Skeletal muscle cell (primary cell): ENCODE measurements around the gene TMEM273.

ENCODE experiments used
- DNase-seq: peaks from one replicate; pipeline ENCODE4 v3.0.0-alpha.2; 2010; ENCODE audit warnings: low read depth
- H3K4me3 ChIP-seq: 2 replicates; pipeline ENCODE4 v1.5.1; 2011; ENCODE audit warnings: low read depth, mild to moderate bottlenecking, control low read depth, low read length, moderate library complexity

The TMEM273 gene

DNA sequence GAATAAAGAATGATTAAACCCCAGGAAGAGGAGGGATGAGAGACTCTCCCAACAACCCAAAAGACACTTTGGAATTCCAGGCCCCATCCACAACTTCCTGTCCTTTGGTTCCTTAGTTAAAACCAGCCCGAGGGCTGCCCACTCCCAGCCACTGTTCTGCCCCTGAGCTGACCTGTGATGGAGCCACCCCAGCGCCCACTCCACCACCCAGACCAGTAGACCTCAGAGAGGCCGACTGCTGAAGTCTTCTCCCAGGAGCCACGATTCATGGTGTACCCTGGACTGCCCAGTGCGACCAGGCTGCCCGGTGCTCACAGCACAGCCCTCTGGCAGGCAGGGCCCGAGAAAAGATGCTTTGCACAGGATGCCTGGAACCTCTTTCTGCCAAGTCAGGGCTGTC, 79.5 kb downstream of the TMEM273 start:
- no peak for DNase-seq
- H3K4me3 ChIP-seq: no peak overlapping the region

DNA sequence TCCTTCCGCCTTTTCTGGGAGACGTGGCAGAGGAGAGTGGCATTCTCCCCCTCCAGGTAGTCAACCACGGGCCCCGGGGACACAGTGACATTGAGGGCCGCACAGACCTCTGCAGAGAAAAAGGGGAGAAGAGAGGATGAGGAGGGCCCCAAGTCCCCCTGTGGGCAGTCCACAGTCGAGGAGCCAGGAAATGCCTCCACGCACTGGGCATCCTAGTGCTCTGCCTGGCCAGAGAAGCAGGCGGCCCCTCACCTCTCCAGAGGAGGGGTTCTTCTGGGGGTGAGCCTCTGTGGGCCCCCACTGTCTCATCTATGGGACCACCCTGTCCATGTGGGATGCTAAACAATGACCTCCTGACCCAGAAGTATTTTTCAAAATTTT, 80.3 kb downstream of the TMEM273 start:
- no peak overlapping the region for H3K4me3 ChIP-seq
- no peak for DNase-seq

- H3K4me3 ChIP-seq: no peak overlapping the region
- DNase-seq: no peak
Measured at GRCh38 chr10:49107111-49107886, 80.9 kb downstream of the TMEM273 start.

DNA sequence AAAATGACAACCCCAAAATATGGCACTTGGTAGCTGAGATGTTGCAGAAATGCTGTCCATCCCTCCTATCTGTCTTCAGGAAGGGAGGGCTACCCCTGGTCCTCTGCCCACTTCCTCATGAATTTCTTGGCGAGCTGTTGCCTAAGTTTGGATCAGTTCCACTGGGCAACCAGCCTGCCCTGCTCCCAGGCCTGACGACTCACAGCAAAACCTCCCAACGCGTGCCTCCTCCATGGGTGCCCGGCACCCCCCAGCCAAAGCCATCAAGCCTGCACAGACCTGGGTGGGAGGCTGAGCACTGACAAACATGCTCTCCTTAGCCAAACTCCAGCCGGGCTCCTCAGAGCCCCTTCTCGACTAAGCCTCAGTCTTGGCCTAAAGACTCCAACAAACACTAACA, 81.7 kb downstream of the TMEM273 start:
- no peak overlapping the region for H3K4me3 ChIP-seq

DNA sequence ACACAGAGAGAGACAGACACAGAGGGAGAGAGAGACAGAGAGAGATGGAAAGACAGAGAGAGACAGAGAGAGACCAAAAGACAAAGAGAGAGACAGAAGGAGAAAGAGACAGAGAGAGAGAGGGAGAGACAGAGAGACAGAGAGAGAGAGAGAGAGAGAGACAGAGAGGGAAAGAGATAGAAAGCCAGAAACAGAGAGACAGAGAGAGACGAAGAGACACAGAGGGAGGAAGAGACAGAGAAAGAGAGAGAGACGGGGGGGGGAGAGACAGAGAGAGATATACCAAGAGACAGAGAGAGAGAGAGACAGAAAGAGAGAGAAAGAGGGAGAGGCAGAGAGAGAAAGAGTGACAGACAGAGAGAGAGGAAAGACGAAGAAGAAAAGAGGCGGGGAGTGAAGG, 83.1 kb downstream of the TMEM273 start:
- DNase-seq: no peak
- no peak overlapping the region for H3K4me3 ChIP-seq

More for the DNA sequence above, 81.7 kb downstream of the TMEM273 start:
- DNase-seq: no peak
